Large intestine (tissue), 3 donors: Measurements from ENCODE around the gene TRIM56. TPM values are rescaled to one million over a fixed set of nuclear protein-coding genes. Genes with fewer than 3 reads are reported as not detected.
A peak's percentile ranks its signal among the peaks of the same experiment; 100 is the strongest.
"Not testable (repeated sequence)": the region's sequence is repeated elsewhere in the genome, so short reads cannot be mapped to it uniquely, and the experiment has no call there.

Experiments used
- DNase-seq, 2 donors: peaks; one replicate each; pipeline versions ENCODE4 v3.0.0 to v3.0.0-alpha.2; 2013
- H3K27ac ChIP-seq: one replicate; pipeline ENCODE4 v1.5.1; 2013; ENCODE audit warnings: low read length
- H3K27me3 ChIP-seq: 2 replicates; pipeline ENCODE4 v1.6.1; 2013; ENCODE audit warnings: low read length; ENCODE audit not compliant: control insufficient read depth, insufficient read depth
- H3K36me3 ChIP-seq: 2 replicates; pipeline ENCODE4 v1.6.1; 2013; ENCODE audit warnings: low read length; ENCODE audit not compliant: control insufficient read depth, insufficient read depth
- H3K4me1 ChIP-seq: one replicate; pipeline ENCODE4 v1.6.1; 2013; ENCODE audit warnings: low read length; ENCODE audit not compliant: control insufficient read depth, insufficient read depth
- H3K4me3 ChIP-seq: one replicate; pipeline ENCODE4 v1.5.1; 2013; ENCODE audit warnings: low read length
- H3K9me3 ChIP-seq: one replicate; pipeline ENCODE4 v1.6.1; 2013; ENCODE audit warnings: mild to moderate bottlenecking, low read depth, low read length, moderate library complexity; ENCODE audit not compliant: control insufficient read depth
- WGBS: methylation state at CpG from one replicate; pipeline ENCODE4 v1.1.5; 2013; ENCODE audit warnings: low lambda C conversion rate; ENCODE audit not compliant: insufficient coverage; 5-methylcytosine and 5-hydroxymethylcytosine counted together
- polyA plus RNA-seq: library from polyadenylated mRNA; unstranded; fragments of 120-200 nt; gene quantifications from one replicate; pipeline ENCODE4 v1.2.1, GENCODE V29; 2013

The TRIM56 gene
- polyA plus RNA-seq, 1 donor, result 25.6 TPM

- H3K36me3 ChIP-seq, result no peaks in the 10 kb centered on the region
- H3K27ac ChIP-seq, result no peak overlapping the region
- no CpG with 5 or more reads among the region's 14 CpGs for WGBS
- no peak overlapping the region for H3K4me3 ChIP-seq
- peak in 1 of 2 donors; percentile 53 for DNase-seq
- H3K4me1 ChIP-seq, result peaks cover 14% of the 10 kb centered on the region
- H3K27me3 ChIP-seq, result peaks cover 27% of the 10 kb centered on the region
- H3K9me3 ChIP-seq, result peaks cover 8% of the 10 kb centered on the region
These were observed 43.0 kb downstream of the TRIM56 start for GRCh38 chr7:101128040-101128834.

DNA sequence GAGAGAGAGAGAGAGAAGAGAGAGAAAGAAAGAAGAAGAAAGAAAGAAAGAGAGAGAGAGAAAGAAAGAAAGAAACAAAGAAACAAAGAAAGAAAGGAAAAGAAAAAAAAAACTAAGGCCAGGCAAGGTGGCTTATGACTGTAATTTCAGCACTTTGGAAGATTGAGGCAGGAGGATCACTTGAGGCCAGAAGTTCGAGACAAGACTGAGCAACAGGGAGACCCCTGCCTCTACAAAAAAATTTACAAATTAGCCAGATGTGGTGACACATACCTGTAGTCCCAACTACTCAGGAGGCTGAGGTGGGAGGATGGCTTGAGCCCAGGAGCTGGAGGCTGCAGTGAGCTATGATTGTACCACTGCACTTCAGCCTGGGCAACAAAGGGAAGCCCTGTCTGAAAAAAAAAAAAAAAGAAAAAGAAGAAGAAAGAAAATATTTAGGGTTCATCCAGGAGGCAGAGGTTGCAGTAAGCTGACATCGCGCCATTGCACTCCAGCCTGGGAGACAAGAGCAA is 44.4 kb downstream of the TRIM56 start:
- peaks cover 14% of the 10 kb centered on the region for H3K4me1 ChIP-seq
- WGBS, result no CpG with 5 or more reads among the region's 3 CpGs
- H3K4me3 ChIP-seq, result no peak overlapping the region

GRCh38 chr7:101132626-101133600 is 47.6 kb downstream of the TRIM56 start:
- Histone ChIP-seq H3K27me3 (peaks cover 32% of the 10 kb centered on the region), H3K9me3 (peaks cover 23% of the 10 kb centered on the region)
- not testable (repeated sequence) for H3K4me3 ChIP-seq, DNase-seq, H3K36me3 ChIP-seq, H3K27ac ChIP-seq, H3K4me1 ChIP-seq
- WGBS, result 100% methylated on average over 2 of the region's 18 CpGs

More for the DNA sequence above, 44.4 kb downstream of the TRIM56 start:
- Histone ChIP-seq H3K36me3 (no peaks in the 10 kb centered on the region), H3K9me3 (peaks cover 10% of the 10 kb centered on the region), H3K27ac (no peak overlapping the region), H3K27me3 (peaks cover 38% of the 10 kb centered on the region)
- no peak for DNase-seq

GRCh38 chr7:101133621-101134398 is 48.5 kb downstream of the TRIM56 start:
- no peaks in the 10 kb centered on the region for H3K36me3 ChIP-seq
- no peak for DNase-seq
- H3K9me3 ChIP-seq, result peaks cover 27% of the 10 kb centered on the region
- no peak overlapping the region for H3K27ac ChIP-seq
- no CpG with 5 or more reads among the region's 15 CpGs for WGBS
- no peak overlapping the region for H3K4me3 ChIP-seq
- peaks cover 6% of the 10 kb centered on the region for H3K4me1 ChIP-seq
- peaks cover 29% of the 10 kb centered on the region for H3K27me3 ChIP-seq

GRCh38 chr7:101134399-101134980 is 49.2 kb downstream of the TRIM56 start:
- peaks cover 27% of the 10 kb centered on the region for H3K9me3 ChIP-seq
- no peaks in the 10 kb centered on the region for H3K36me3 ChIP-seq
- DNase-seq, result no peak
- 100% methylated on average over 1 of the region's 6 CpGs for WGBS
- H3K27ac ChIP-seq, result no peak overlapping the region
- H3K4me1 ChIP-seq, result peaks cover 6% of the 10 kb centered on the region
- no peak overlapping the region for H3K4me3 ChIP-seq
- H3K27me3 ChIP-seq, result peaks cover 29% of the 10 kb centered on the region

DNA sequence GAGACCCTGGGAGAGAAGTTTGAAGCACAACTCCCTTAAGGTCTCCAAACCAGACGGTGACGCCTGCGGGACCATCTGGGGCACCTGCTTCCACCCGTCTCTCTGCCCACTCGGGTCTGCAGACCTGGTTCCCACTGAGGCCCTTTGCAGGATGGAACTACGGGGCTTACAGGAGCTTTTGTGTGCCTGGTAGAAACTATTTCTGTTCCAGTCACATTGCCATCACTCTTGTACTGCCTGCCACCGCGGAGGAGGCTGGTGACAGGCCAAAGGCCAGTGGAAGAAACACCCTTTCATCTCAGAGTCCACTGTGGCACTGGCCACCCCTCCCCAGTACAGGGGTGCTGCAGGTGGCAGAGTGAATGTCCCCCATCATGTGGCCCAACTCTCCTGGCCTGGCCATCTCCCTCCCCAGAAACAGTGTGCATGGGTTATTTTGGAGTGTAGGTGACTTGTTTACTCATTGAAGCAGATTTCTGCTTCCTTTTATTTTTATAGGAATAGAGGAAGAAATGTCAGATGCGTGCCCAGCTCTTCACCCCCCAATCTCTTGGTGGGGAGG is 52.5 kb downstream of the TRIM56 start:
- Histone ChIP-seq H3K4me1 (peaks cover 6% of the 10 kb centered on the region), H3K27ac (no peak overlapping the region), H3K4me3 (no peak overlapping the region), H3K36me3 (no peaks in the 10 kb centered on the region), H3K9me3 (peaks cover 22% of the 10 kb centered on the region), H3K27me3 (peaks cover 27% of the 10 kb centered on the region)
- DNase-seq, result no peak
- WGBS, result no CpG with 5 or more reads among the region's 9 CpGs

DNA sequence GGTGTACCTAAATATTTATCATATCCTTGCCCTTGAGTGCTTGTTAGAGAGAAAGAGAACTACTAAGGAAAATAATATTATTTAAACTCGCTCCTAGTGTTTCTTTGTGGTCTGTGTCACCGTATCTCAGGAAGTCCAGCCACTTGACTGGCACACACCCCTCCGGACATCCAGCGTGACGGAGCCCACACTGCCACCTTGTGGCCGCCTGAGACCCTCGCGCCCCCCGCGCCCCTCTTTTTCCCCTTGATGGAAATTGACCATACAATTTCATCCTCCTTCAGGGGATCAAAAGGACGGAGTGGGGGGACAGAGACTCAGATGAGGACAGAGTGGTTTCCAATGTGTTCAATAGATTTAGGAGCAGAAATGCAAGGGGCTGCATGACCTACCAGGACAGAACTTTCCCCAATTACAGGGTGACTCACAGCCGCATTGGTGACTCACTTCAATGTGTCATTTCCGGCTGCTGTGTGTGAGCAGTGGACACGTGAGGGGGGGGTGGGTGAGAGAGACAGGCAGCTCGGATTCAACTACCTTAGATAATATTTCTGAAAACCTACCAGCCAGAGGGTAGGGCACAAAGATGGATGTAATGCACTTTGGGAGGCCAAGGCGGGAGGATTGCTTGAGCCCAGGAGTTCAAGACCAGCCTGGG is 53.1 kb downstream of the TRIM56 start:
- Histone ChIP-seq H3K27me3 (peaks cover 25% of the 10 kb centered on the region), H3K9me3 (peaks cover 22% of the 10 kb centered on the region), H3K36me3 (no peaks in the 10 kb centered on the region), H3K4me1 (peaks cover 6% of the 10 kb centered on the region), H3K27ac (no peak overlapping the region), H3K4me3 (no peak overlapping the region)
- peak; percentile 90 to 93 for DNase-seq
- no CpG with 5 or more reads among the region's 16 CpGs for WGBS

GRCh38 chr7:101140339-101140699 is 55.0 kb downstream of the TRIM56 start:
- DNase-seq, result no peak
- peaks cover 18% of the 10 kb centered on the region for H3K9me3 ChIP-seq
- peaks cover 6% of the 10 kb centered on the region for H3K4me1 ChIP-seq
- no peaks in the 10 kb centered on the region for H3K36me3 ChIP-seq
- WGBS, result 40% methylated on average over 1 of the region's 3 CpGs
- H3K4me3 ChIP-seq, result no peak overlapping the region
- peaks cover 11% of the 10 kb centered on the region for H3K27me3 ChIP-seq
- H3K27ac ChIP-seq, result no peak overlapping the region

- Histone ChIP-seq H3K9me3 (peaks cover 15% of the 10 kb centered on the region), H3K4me3 (no peak overlapping the region), H3K27me3 (peaks cover 6% of the 10 kb centered on the region), H3K4me1 (peaks cover 6% of the 10 kb centered on the region), H3K36me3 (no peaks in the 10 kb centered on the region), H3K27ac (no peak overlapping the region)
- no peak for DNase-seq
- WGBS, result 80% methylated on average over 1 of the region's 4 CpGs
These were observed 55.6 kb downstream of the TRIM56 start for GRCh38 chr7:101140746-101141382.
